GDM1 (cell line): ENCODE data around the gene SNAP29.
"Not testable (repeated sequence)": the region's sequence is repeated elsewhere in the genome, so short reads cannot be mapped to it uniquely, and the experiment has no call there.

Experiments
- DNase-seq: peaks from one replicate; lab custom pipeline; 2025; lab: John Stamatoyannopoulos, UW

The SNAP29 gene

DNA sequence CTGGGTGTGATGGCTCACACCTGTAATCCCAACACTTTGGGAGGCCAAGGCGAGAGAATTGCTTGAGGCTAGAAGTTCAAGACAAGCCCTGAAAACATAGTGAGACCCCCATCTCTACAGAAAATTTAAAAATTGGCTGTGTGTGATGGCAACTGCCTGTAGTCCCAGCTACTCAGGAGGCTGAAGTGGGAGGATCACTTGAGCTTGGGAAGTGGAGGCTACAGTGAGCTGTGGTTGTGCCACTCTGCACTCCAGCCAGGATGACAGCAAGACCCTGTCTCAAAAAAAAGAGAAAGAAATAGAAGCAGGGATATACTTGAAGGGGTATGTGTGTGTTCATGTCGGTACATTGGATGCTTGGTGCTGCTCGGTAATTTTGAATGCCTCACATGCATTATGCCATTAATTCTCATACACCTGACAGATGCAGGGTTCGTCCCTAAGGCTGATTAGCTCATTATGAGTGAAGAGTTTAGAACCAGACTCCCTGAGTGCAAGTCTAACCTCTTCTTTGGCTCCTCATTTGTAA, 72.4 kb downstream of the SNAP29 start:
- no peak for DNase-seq

DNA sequence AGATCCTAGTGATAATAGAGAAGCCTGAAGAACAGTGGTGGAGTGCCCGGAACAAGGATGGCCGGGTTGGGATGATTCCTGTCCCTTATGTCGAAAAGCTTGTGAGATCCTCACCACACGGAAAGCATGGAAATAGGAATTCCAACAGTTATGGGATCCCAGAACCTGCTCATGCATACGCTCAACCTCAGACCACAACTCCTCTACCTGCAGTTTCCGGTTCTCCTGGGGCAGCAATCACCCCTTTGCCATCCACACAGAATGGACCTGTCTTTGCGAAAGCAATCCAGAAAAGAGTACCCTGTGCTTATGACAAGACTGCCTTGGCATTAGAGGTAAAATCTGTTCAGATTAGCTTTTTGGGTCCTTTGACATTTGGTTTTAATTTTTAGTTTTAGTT, 75.1 kb downstream of the SNAP29 start:
- no peak for DNase-seq

DNA sequence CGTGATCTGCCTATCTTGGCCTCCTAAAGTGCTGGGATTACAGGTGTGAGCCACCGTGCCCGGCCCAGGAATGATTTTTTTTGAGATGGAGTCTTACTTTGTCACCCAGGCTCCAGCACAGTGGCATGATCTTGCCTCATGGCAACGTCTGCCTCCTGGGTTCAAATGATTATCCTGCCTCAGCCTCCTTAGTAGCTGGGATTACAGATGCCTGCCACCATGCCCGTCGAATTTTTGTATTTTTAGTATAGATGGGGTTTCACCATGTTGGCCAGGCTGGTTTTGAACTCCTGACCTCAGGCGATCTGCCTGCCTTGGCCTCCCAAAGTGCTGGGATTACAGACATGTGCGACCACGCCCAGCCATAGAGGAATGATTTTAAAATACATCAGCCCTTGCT, 76.2 kb downstream of the SNAP29 start:
- not testable (repeated sequence) for DNase-seq

DNA sequence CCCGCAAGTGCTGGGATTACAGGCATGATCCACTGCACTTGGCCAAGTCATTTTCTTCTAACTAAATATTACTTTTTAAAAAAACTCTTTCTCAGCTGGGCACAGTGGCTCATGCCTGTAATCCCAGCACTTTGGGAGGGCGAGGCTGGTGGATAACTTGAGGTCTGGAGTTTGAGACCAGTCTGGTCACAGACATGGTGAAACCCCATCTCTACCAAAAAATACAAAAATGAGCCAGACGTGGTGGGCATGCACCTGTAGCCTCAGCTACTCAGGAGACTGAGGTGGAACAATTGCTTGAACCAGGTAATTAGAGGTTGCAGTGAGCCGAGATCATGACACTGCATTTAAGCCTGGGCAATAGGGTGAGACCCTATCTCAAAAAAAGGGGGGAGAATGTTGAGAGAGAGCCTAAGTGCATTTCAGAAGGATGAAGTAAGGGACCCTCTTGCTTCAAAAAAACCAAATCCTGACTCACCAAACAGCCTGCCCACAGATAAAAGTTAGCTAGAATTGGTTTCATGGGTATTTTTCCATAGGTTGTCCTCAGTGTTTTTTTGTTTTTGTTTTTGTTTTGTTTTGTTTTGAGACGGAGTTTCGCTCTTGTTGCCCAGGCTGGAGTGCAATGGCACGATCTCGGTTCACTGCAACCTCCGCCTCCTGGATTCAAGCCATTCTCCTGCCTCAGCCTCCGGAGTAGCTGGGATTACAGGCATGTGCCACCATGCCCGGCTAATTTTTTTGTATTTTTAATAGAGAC, 77.2 kb downstream of the SNAP29 start:
- not testable (repeated sequence) for DNase-seq

DNA sequence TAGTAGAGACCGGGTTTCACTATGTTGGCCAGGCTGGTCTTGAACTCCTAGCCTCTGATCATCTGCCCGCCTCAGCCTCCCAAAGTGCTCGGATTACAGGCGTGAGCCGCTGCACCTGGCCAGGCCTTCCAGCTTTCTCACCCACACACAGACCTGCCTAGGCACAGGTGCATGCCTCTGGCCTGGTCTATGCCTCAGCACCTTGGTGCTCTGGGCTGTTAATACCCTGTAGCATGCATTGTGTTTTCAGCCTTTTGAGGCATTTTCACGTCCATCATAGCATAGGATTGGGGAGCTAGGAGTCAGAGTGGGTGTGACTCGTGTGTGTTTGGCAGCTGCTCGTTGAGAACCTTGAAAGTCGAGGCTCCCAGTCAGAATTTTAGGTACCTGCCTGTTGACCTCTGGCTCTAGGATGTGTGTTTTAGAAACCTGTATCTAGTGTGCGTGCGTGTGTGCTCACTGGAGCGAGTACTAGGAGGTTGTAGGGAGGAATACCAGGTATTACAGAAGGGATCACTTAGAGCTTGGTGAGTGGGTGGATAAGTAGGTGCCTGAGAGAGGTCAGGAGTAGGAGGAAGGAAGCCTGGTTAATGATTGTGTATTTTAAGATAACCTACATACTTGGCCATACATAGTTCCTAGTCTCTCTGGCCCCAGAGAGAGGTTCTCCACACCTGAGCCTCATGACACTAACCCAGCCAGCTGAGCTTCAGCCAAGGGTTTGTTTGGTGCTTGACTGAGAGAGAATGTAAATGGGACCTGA, 78.4 kb downstream of the SNAP29 start:
- no peak for DNase-seq

DNA sequence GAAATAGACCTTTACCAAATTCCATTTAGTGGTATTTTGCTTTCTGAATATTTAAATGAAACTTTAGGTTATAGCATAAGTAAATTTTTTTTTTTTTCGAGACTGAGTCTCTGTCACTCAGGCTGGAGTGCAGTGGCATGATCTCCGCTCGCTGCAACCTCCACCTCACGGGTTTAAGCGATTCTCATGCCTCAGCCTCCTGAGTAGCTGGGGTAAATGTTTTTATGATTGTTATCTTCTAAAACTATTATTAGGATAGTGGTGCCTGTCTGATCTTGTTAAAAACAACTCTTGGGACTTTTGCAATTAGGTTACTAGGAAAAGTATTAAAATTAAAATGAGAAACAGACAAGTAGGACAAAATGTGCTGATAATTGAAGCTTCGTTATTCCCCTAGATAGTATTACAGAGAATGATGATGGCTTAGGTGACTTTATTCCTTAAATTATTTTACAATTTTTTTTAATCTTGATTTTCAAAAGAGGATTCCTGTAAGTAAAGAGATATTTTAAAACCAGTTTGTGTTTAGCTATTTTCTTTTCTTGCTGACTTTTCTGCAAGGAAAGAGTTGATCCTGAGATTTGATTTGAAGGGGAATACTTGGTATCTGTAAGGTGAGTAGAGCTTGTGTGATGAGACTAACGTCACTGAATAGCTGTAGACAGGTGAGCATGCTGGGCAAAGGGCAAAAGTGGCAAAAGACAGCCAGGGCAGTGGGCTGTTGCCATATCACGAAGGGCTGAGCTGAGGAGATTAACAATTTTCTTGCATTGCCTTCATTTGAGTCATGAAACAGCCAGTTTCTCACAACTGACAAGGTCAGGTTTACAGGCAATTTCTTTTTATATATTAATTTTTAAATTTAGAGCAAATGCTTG, 79.2 kb downstream of the SNAP29 start:
- DNase-seq = no peak

DNA sequence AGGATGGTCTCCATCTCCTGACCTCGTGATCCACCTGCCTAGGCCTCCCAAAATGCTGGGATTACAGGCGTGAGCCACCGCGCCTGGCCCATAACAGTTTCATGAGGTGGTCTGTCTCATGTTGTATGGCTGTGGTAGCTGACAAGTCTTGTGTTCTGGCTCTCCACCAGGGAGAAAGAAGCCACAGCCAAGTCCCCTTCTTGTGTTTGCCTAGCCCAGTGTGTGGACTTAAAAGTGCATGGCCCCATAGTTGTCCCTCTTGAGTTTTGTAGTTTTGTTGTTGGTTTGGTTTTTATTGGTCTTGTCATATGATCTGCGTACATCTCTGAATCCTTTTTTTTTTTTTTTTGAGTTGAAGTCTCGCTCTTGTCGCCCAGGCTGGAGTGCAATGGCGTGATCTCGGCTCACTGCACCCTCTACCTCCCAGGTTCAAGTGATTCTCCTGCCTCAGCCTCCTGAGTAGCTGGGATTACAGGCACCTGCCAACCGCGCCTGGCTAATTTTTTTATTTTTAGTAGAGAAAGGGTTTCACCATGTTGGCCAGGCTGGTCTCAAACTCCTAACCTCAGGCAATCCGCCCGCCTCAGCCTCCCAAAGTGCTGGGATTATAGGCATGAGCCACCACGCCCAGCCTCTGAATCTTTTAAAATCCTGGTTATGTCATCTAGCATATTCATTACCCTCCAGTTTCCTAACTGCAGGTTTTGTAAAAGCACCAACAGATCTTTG, 80.8 kb downstream of the SNAP29 start:
- not testable (repeated sequence) for DNase-seq

DNA sequence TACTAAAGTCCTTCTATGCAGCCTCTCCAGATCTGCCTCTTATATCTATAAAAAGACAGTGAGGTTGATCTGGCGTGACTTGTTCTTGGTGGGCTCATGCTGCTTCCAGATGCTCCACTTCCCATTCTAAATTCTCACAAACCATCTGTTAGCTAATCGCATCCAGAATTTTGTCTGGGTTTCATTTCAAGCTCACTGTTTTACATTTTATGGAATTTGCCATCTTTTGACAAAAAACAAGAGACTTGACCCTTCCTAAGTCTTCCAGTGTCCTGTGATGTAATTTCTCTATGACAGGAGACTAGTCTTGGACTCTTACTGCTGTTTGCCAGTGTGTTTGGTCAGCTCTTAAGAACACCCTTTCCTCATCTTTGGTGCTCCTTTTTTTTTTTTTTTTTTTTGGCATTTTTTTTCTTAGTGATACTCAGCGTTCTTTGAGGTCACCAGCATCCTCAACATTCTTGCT, 81.4 kb downstream of the SNAP29 start:
- DNase-seq = no peak
